ENCODE results near the gene DLK1. TPM values are rescaled to one million over a fixed set of nuclear protein-coding genes. Genes with fewer than 3 reads are reported as not detected.

Gene DLK1
- polyA plus RNA-seq, 3 donors, result 0.92 to 2.9 TPM; not detected in 1

GRCh38 chr14:100727873-100728240 is 1.2 kb downstream of the DLK1 start:
- no peak overlapping the region for H3K27ac ChIP-seq (ENCODE audit: low read depth, low read length)
- 32 to 50% (median 39%) methylated on average over 12 of the region's 12 CpGs for WGBS, 3 donors

GRCh38 chr14:100728962-100729361 is 2.3 kb downstream of the DLK1 start:
- 39 to 51% (median 44%) methylated on average over 13 of the region's 13 CpGs for WGBS, 3 donors
- H3K27ac ChIP-seq (ENCODE audit: low read depth, low read length), result no peak overlapping the region

- 51 to 70% (median 63%) methylated on average over 7 of the region's 7 CpGs for whole genome bisulfite sequencing, 3 donors
- no peak overlapping the region for H3K27ac ChIP-seq (ENCODE audit: low read depth, low read length)
Observed at GRCh38 chr14:100729982-100730381, 3.3 kb downstream of the DLK1 start.

GRCh38 chr14:100730581-100730980 is 3.9 kb downstream of the DLK1 start:
- 41 to 67% (median 54%) methylated on average over 15 of the region's 15 CpGs for WGBS, 3 donors
- H3K27ac ChIP-seq (ENCODE audit: low read depth, low read length), result no peak overlapping the region

GRCh38 chr14:100731011-100731670 is 4.4 kb downstream of the DLK1 start:
- no peak overlapping the region for H3K27ac ChIP-seq (ENCODE audit: low read depth, low read length)
- 75 to 84% (median 83%) methylated on average over 7 of the region's 7 CpGs for WGBS, 3 donors

GRCh38 chr14:100731846-100732765 is 5.4 kb downstream of the DLK1 start:
- no peak overlapping the region for H3K27ac ChIP-seq (ENCODE audit: low read depth, low read length)
- 81 to 86% (median 83%) methylated on average over 34 of the region's 34 CpGs for WGBS, 3 donors

GRCh38 chr14:100732766-100733100 is 6.0 kb downstream of the DLK1 start:
- WGBS, 3 donors, result 72 to 79% (median 75%) methylated on average over 7 of the region's 7 CpGs
- H3K27ac ChIP-seq (ENCODE audit: low read depth, low read length), result no peak overlapping the region

GRCh38 chr14:100733152-100733850 is 6.6 kb downstream of the DLK1 start:
- H3K27ac ChIP-seq (ENCODE audit: low read depth, low read length), result no peak overlapping the region
- 80 to 83% (median 83%) methylated on average over 19 of the region's 19 CpGs for WGBS, 3 donors

- no peak overlapping the region for H3K27ac ChIP-seq (ENCODE audit: low read depth, low read length)
- WGBS, 3 donors, result 86 to 94% (median 93%) methylated on average over 50 to 52 of the region's 52 CpGs
Observed at GRCh38 chr14:100734031-100734990, 7.6 kb downstream of the DLK1 start.

- WGBS, 3 donors, result 87 to 94% (median 93%) methylated on average over 17 of the region's 17 CpGs
- no peak overlapping the region for H3K27ac ChIP-seq (ENCODE audit: low read depth, low read length)
Observed at GRCh38 chr14:100735271-100735670, 8.6 kb downstream of the DLK1 start.

- WGBS, 3 donors, result 47 to 62% (median 57%) methylated on average over 20 to 22 of the region's 22 CpGs
- no peak overlapping the region for H3K27ac ChIP-seq (ENCODE audit: low read depth, low read length)
Observed at GRCh38 chr14:100736269-100737180, 9.8 kb downstream of the DLK1 start.

- 75 to 88% (median 83%) methylated on average over 17 of the region's 17 CpGs for WGBS, 3 donors
- no peak overlapping the region for H3K27ac ChIP-seq (ENCODE audit: low read depth, low read length)
Observed at GRCh38 chr14:100737526-100737925, 10.8 kb downstream of the DLK1 start.

- no peak overlapping the region for H3K27ac ChIP-seq (ENCODE audit: low read depth, low read length)
- 84 to 89% (median 87%) methylated on average over 6 of the region's 6 CpGs for WGBS, 3 donors
Observed at GRCh38 chr14:100738269-100738691, 11.6 kb downstream of the DLK1 start.

GRCh38 chr14:100738704-100739131 is 12.0 kb downstream of the DLK1 start:
- 88 to 97% (median 95%) methylated on average over 10 of the region's 10 CpGs for WGBS, 3 donors
- H3K27ac ChIP-seq (ENCODE audit: low read depth, low read length), result no peak overlapping the region

- WGBS, 3 donors, result 74 to 86% (median 83%) methylated on average over 11 of the region's 11 CpGs
Observed at GRCh38 chr14:100739306-100739705, 12.6 kb downstream of the DLK1 start.

GRCh38 chr14:100740196-100740825 is 13.6 kb downstream of the DLK1 start:
- H3K27ac ChIP-seq (ENCODE audit: low read depth, low read length), result no peak overlapping the region
- WGBS, 3 donors, result 80 to 85% (median 81%) methylated on average over 9 of the region's 9 CpGs

More at GRCh38 chr14:100739306-100739705, 12.6 kb downstream of the DLK1 start:
- H3K27ac ChIP-seq (ENCODE audit: low read depth, low read length), result no peak overlapping the region

- no peak overlapping the region for H3K27ac ChIP-seq (ENCODE audit: low read depth, low read length)
- WGBS, 3 donors, result 91 to 95% (median 92%) methylated on average over 7 of the region's 7 CpGs
Observed at GRCh38 chr14:100740929-100741328, 14.2 kb downstream of the DLK1 start.

All from adipose tissue (tissue), 3 donors.